H1 (cell line): ENCODE data around the gene CACNA1C. TPM values are rescaled to one million over a fixed set of nuclear protein-coding genes. Genes with fewer than 3 reads are reported as not detected.

Experiments used
- CTCF ChIA-PET: fragments of 300-600 bp; sonication (Branson Sonifier 250); formaldehyde crosslinking; loops from one replicate; lab custom pipeline; 2021; ENCODE audit not compliant: partially characterized antibody; lab: Charles Lee
- POLR2A ChIA-PET: fragments of 300-600 bp; sonication (Branson Sonifier 250); formaldehyde crosslinking; loops from one replicate; lab custom pipeline; 2021; ENCODE audit warnings: inconsistent platforms; ENCODE audit not compliant: partially characterized antibody; lab: Charles Lee
- DNase-seq, 2 experiments: peaks; one replicate each; pipeline versions ENCODE4 v3.0.0 to v3.0.0-alpha.2; 2010 to 2022; ENCODE audit warnings: low spot score in 2 of 2, low read depth in 1 of 2, mixed read lengths in 1 of 2
- FAIRE-seq: peaks from 2 replicates; lab custom pipeline; 2011; peaks lifted over from hg19 to GRCh38; lab: Jason Lieb, UNC
- H2AFZ ChIP-seq: 2 replicates; pipeline ENCODE4 v1.8.1; 2012; ENCODE audit warnings: low read length, inconsistent platforms
- H2AK5ac ChIP-seq: 2 replicates; pipeline ENCODE4 v1.6.1; 2013; ENCODE audit warnings: low read depth, low read length
- H2BK120ac ChIP-seq: replicated peaks from 2 replicates; pipeline ENCODE3; 2013; ENCODE audit warnings: low read depth, low read length, inconsistent platforms
- H2BK12ac ChIP-seq: 2 replicates; pipeline ENCODE4 v1.6.1; 2013; ENCODE audit warnings: low read depth, low read length
- H2BK15ac ChIP-seq: 2 replicates; pipeline ENCODE4 v1.6.1; 2013; ENCODE audit warnings: low read length
- H2BK20ac ChIP-seq: 2 replicates; pipeline ENCODE4 v1.6.1; 2013; ENCODE audit warnings: low read length
- H2BK5ac ChIP-seq: 2 replicates; pipeline ENCODE4 v1.6.1; 2013; ENCODE audit warnings: low read depth, low read length
- H3K14ac ChIP-seq: 2 replicates; pipeline ENCODE4 v1.6.1; 2013; ENCODE audit warnings: inconsistent platforms; ENCODE audit not compliant: insufficient read length
- H3K18ac ChIP-seq: 2 replicates; pipeline ENCODE4 v1.6.1; 2013; ENCODE audit warnings: low read length; ENCODE audit errors: extremely low read depth
- H3K23ac ChIP-seq: 2 replicates; pipeline ENCODE4 v1.6.1; 2013; ENCODE audit warnings: inconsistent platforms; ENCODE audit not compliant: insufficient read length
- H3K23me2 ChIP-seq: 2 replicates; pipeline ENCODE4 v1.6.1; 2013; ENCODE audit warnings: low read depth, low read length
- H3K27ac ChIP-seq: 2 replicates; pipeline ENCODE4 v1.6.1; 2011; ENCODE audit warnings: low read depth, low read length, inconsistent platforms
- H3K27me3 ChIP-seq, 4 experiments: replicated peaks in 1 of 4; 1 replicate in 1 of 4; 2 replicates in 3 of 4; pipeline versions ENCODE4 v1.6.1 to v1.8.1; 2011 to 2013; ENCODE audit warnings: low read length in 3 of 4, mild to moderate bottlenecking in 3 of 4, inconsistent platforms in 2 of 4, mixed read lengths in 2 of 4, moderate library complexity in 1 of 4; ENCODE audit not compliant: control insufficient read depth in 3 of 4, insufficient read depth in 3 of 4; ENCODE audit errors: extremely low read depth in 1 of 4
- H3K36me3 ChIP-seq, 4 experiments: 2 replicates each; pipeline versions ENCODE4 v1.6.1 to v1.8.1; 2011 to 2013; ENCODE audit warnings: mild to moderate bottlenecking in 4 of 4, low read length in 3 of 4, moderate library complexity in 2 of 4, control low read depth in 1 of 4, inconsistent platforms in 1 of 4; ENCODE audit not compliant: insufficient read depth in 4 of 4, control insufficient read depth in 2 of 4
- H3K4ac ChIP-seq: replicated peaks from 2 replicates; pipeline ENCODE3; 2013; ENCODE audit warnings: low read length, low read depth, mixed read lengths, inconsistent platforms; ENCODE audit not compliant: insufficient read length
- H3K4me1 ChIP-seq, 4 experiments: replicated peaks in 1 of 4; 1 replicate in 1 of 4; 2 replicates in 3 of 4; pipeline versions ENCODE4 v1.6.1 to v1.8.1; 2011 to 2013; ENCODE audit warnings: low read length in 3 of 4, inconsistent platforms in 2 of 4, mixed read lengths in 1 of 4; ENCODE audit not compliant: insufficient read depth in 4 of 4, control insufficient read depth in 3 of 4
- H3K4me2 ChIP-seq, 2 experiments: 2 replicates each; pipeline versions ENCODE4 v1.6.1 to v1.8.1; 2011 to 2013; ENCODE audit warnings: low read depth in 2 of 2, low read length in 2 of 2, control low read depth in 1 of 2, inconsistent platforms in 1 of 2, mild to moderate bottlenecking in 1 of 2; ENCODE audit not compliant: insufficient read depth in 1 of 2
- H3K4me3 ChIP-seq, 4 experiments: fragments of 200-600, 300-600 bp in 1 of 4; sonication (generic), shearing (Covaris generic), sonication (Bioruptor Twin) in 1 of 4; 2 replicates each; pipeline versions ENCODE4 v1.5.1 to v1.8.1; 2011 to 2016; ENCODE audit warnings: low read length in 4 of 4, low read depth in 3 of 4, control low read depth in 2 of 4, inconsistent platforms in 2 of 4, mild to moderate bottlenecking in 2 of 4, mixed read lengths in 1 of 4, moderate library complexity in 1 of 4; ENCODE audit not compliant: insufficient read depth in 2 of 4; ENCODE audit errors: extremely low read depth in 1 of 4
- H3K56ac ChIP-seq: replicated peaks from 2 replicates; pipeline ENCODE3; 2013; ENCODE audit warnings: low read depth, mild to moderate bottlenecking, mixed read lengths, low read length, inconsistent platforms; ENCODE audit not compliant: insufficient read length
- H3K79me1 ChIP-seq: 2 replicates; pipeline ENCODE4 v1.6.1; 2013; ENCODE audit warnings: low read depth, low read length, control low read depth
- H3K79me2 ChIP-seq, 2 experiments: 2 replicates each; pipeline versions ENCODE4 v1.6.1 to v1.8.1; 2012 to 2013; ENCODE audit warnings: low read length in 2 of 2, mild to moderate bottlenecking in 2 of 2, inconsistent platforms in 1 of 2; ENCODE audit not compliant: insufficient read depth in 2 of 2, control insufficient read depth in 1 of 2
- H3K9ac ChIP-seq, 4 experiments: replicated peaks in 1 of 4; 1 replicate in 1 of 4; 2 replicates in 3 of 4; pipeline versions ENCODE4 v1.6.1 to v1.8.1; 2011 to 2013; ENCODE audit warnings: low read depth in 3 of 4, low read length in 3 of 4, control low read depth in 2 of 4, mild to moderate bottlenecking in 2 of 4, moderate library complexity in 2 of 4, inconsistent platforms in 1 of 4; ENCODE audit errors: extremely low read depth in 1 of 4
- H3K9me3 ChIP-seq, 2 experiments: 2 replicates each; pipeline versions ENCODE4 v1.6.1 to v1.8.1; 2012 to 2013; ENCODE audit warnings: mild to moderate bottlenecking in 2 of 2, moderate library complexity in 2 of 2, control low read depth in 1 of 2, inconsistent platforms in 1 of 2, low read depth in 1 of 2, low read length in 1 of 2, mixed read lengths in 1 of 2; ENCODE audit not compliant: insufficient read depth in 2 of 2
- H4K20me1 ChIP-seq, 2 experiments: replicated peaks in 1 of 2; 2 replicates each; pipeline versions ENCODE3 to v1.8.1; 2011 to 2013; ENCODE audit warnings: inconsistent platforms in 2 of 2, low read length in 2 of 2, mild to moderate bottlenecking in 1 of 2; ENCODE audit not compliant: insufficient read depth in 2 of 2, control insufficient read depth in 1 of 2
- H4K5ac ChIP-seq: 2 replicates; pipeline ENCODE4 v1.6.1; 2013; ENCODE audit warnings: low read length, low read depth, mixed read lengths, inconsistent platforms; ENCODE audit not compliant: insufficient read length
- H4K8ac ChIP-seq: 2 replicates; pipeline ENCODE4 v1.8.0; 2013; ENCODE audit warnings: mild to moderate bottlenecking, moderate library complexity, low read length, inconsistent platforms; ENCODE audit not compliant: insufficient read depth; ENCODE audit errors: extremely low read depth
- H4K91ac ChIP-seq: replicated peaks from 2 replicates; pipeline ENCODE3; 2013; ENCODE audit warnings: low read length, mixed read lengths, inconsistent platforms; ENCODE audit not compliant: insufficient read length
- HDAC2 ChIP-seq, 2 experiments: fragments of 300-600 bp in 1 of 2; sonication (generic) in 1 of 2; IDR thresholded peaks; 2 replicates each; pipeline ENCODE4 v1.6.1; 2011 to 2012; ENCODE audit warnings: low read depth in 2 of 2, low read length in 2 of 2, mild to moderate bottlenecking in 2 of 2, moderate library complexity in 2 of 2, borderline replicate concordance in 1 of 2, inconsistent platforms in 1 of 2
- KDM5A ChIP-seq: fragments of 200-600 bp; IDR thresholded peaks from 2 replicates; pipeline ENCODE4 v1.7.1; 2012; ENCODE audit warnings: mild to moderate bottlenecking, low read length, inconsistent platforms, mixed read lengths
- MAX ChIP-seq: IDR thresholded peaks from 2 replicates; pipeline ENCODE4 v1.6.1; 2012; ENCODE audit warnings: inconsistent platforms
- PHF8 ChIP-seq: fragments of 200-600 bp; sonication (generic); conservative IDR thresholded peaks from 2 replicates; pipeline ENCODE4 v1.7.1; 2012; ENCODE audit warnings: low read depth, mild to moderate bottlenecking, inconsistent platforms, low read length, moderate library complexity
- POLR2AphosphoS5 ChIP-seq: IDR thresholded peaks from 2 replicates; pipeline ENCODE4 v1.6.1; 2011; ENCODE audit warnings: low read depth, low read length
- SIN3A ChIP-seq, 2 experiments: IDR thresholded peaks in 1 of 2; conservative IDR thresholded peaks in 1 of 2; 2 replicates each; pipeline ENCODE4 v1.6.1; 2011 to 2012; ENCODE audit warnings: low read length in 2 of 2, improper control_type of control experiment in 1 of 2, low read depth in 1 of 2, mild to moderate bottlenecking in 1 of 2
- SIRT6 ChIP-seq: IDR thresholded peaks from one replicate; pipeline ENCODE4 v1.7.1; 2012; ENCODE audit warnings: low read length, inconsistent platforms
- USF2 ChIP-seq: IDR thresholded peaks from 2 replicates; pipeline ENCODE4 v1.6.1; 2011; ENCODE audit warnings: low read length, improper control_type of control experiment
- WGBS, 2 experiments: shearing (Covaris generic) in 1 of 2; methylation state at CpG; one replicate each; pipeline versions ENCODE4 v1.1.6 to v1.1.7; 2013 to 2015; ENCODE audit warnings: low lambda C conversion rate in 2 of 2, mixed read lengths in 2 of 2, inconsistent platforms in 1 of 2, low coverage in 1 of 2, missing lambda C conversion rate in 1 of 2; ENCODE audit not compliant: insufficient replicate concordance in 2 of 2, insufficient coverage in 1 of 2, insufficient read length in 1 of 2; ENCODE audit errors: extremely low coverage in 1 of 2, missing lambda C conversion rate in 1 of 2; 5-methylcytosine and 5-hydroxymethylcytosine counted together
- polyA plus RNA-seq, 7 experiments: library from polyadenylated mRNA; depleted of rRNA in 3 of 7; stranded (reverse) in 5 of 7; unstranded in 2 of 7; fragments of >200 nt in 5 of 7; fragments of 200-250 nt in 2 of 7; gene quantifications; 1 replicate in 5 of 7; 2 replicates in 1 of 7; 4 replicates in 1 of 7; pipeline versions ENCODE4 v1.2.1 to v1.2.3, GENCODE V29; 2011 to 2013; ENCODE audit warnings: missing spikeins in 2 of 7, mixed read lengths in 2 of 7
- total RNA-seq: library from RNA; stranded (reverse); fragmentation: NEBNext Ultra II Directional; extraction: Animal tissue kit (Norgen Biotek cat#: 25700); gene quantifications from 2 replicates; pipeline ENCODE4 v1.2.1, GENCODE V29; 2021

Gene CACNA1C
- total and polyA plus RNA-seq, 2 of the 8 experiments (the other 6 are each of a cell fraction or from before 2014, with no cell fraction given) = 1.3 TPM

- H3K4ac ChIP-seq = no peak overlapping the region
- DNase-seq = peak in 1 of 2 experiments; percentile 81
- peak; percentile 62 for FAIRE-seq
- peak overlapping the region; percentile 66; the same call in 1 of the 2 replicates for H2BK5ac ChIP-seq
- 2% methylated on average over 52 of the region's 62 CpGs; no CpG with 5 or more reads in 1 of the 2 experiments for WGBS, 2 experiments
- H3K4me3 ChIP-seq = peak overlapping the region; percentile 54 to 82 (median 62)
- peak overlapping the region; percentile 93 for H3K18ac ChIP-seq
- no peak overlapping the region; the same call in 1 of the 2 replicates for H2BK12ac ChIP-seq
- no peaks in the 10 kb centered on the region for H3K79me2 ChIP-seq
- POLR2A ChIA-PET = interaction anchor here (0.5 to 2.4 kb wide), 13 partner anchors 9 to 1556 kb away, joined by 3 to 17 read pairs (median 3); partner anchors contain the start of gene FKBP4
- H3K9ac ChIP-seq = peak overlapping the region in 3 of 4 experiments; percentile 34 to 43 (median 42); a peak in 4 of 7 replicates
- H4K20me1 ChIP-seq = no peaks in the 10 kb centered on the region
- no peak overlapping the region for H3K23ac ChIP-seq
- H3K4me2 ChIP-seq = peak overlapping the region; percentile 66 to 90
- H3K9me3 ChIP-seq = no peaks in the 10 kb centered on the region
- H3K36me3 ChIP-seq = no peaks in the 10 kb centered on the region
- H2AK5ac ChIP-seq = no peak overlapping the region
- peak overlapping the region; percentile 56 for H4K91ac ChIP-seq
- no peak overlapping the region for H3K14ac ChIP-seq
- peaks cover 9% of the 10 kb centered on the region; the same call in 1 of the 2 replicates for H3K23me2 ChIP-seq
- CTCF ChIA-PET = interaction anchor here (0.7 to 4.6 kb wide), 14 partner anchors 8 to 890 kb away, joined by 3 to 32 read pairs (median 4); no protein-coding TSS in a partner anchor
- H3K79me1 ChIP-seq = no peaks in the 10 kb centered on the region
- H3K27ac ChIP-seq = no peak overlapping the region
- peaks cover 0 to 10% (median 6%) of the 10 kb centered on the region in 4 experiments; a peak in 3 of 7 replicates for H3K27me3 ChIP-seq
- no peak overlapping the region for H2BK120ac ChIP-seq
- no peak overlapping the region for H4K5ac ChIP-seq
- H3K56ac ChIP-seq = peak overlapping the region; percentile 42
- peak overlapping the region; percentile 28; the same call in 1 of the 2 replicates for H2AFZ ChIP-seq
- no peak overlapping the region; the same call in 1 of the 2 replicates for H2BK15ac ChIP-seq
- H3K4me1 ChIP-seq = peaks cover 0 to 8% (median 4%) of the 10 kb centered on the region in 4 experiments; a peak in 4 of 7 replicates
- H2BK20ac ChIP-seq = no peak overlapping the region
- peak overlapping the region; percentile 4; the same call in 1 of the 2 replicates for H4K8ac ChIP-seq
- TF ChIP-seq SIRT6 (no peak), MAX (peak; percentile 44; the same call in 1 of the 2 replicates), POLR2AphosphoS5 (0 out of 2 replicates have a peak, but pooled peaks have one; percentile 33), USF2 (no peak), KDM5A (no peak), HDAC2 (IDR thresholded peaks at IDR 0.05; ENCODE audit: borderline replicate concordance in 1 of 2, low read depth in 2 of 2, low read length in 2 of 2) (0 out of 4 replicates have a peak, but pooled peaks of 1 of the 2 experiments have one; percentile 19), SIN3A (conservative IDR thresholded peaks at IDR 0.05 in 1 of 2, IDR thresholded peaks at IDR 0.05 in 1 of 2; ENCODE audit: low read depth in 1 of 2, low read length in 2 of 2) (peak; percentile 61 to 82; a peak in 3 of 4 replicates), PHF8 (peak; percentile 58)
These were observed 638.7 kb downstream of the CACNA1C start for GRCh38 chr12:2691345-2692071.
